ENCODE results near the gene ELF1.
"Not testable (repeated sequence)": the region's sequence is repeated elsewhere in the genome, so short reads cannot be mapped to it uniquely, and the experiment has no call there.

DNA sequence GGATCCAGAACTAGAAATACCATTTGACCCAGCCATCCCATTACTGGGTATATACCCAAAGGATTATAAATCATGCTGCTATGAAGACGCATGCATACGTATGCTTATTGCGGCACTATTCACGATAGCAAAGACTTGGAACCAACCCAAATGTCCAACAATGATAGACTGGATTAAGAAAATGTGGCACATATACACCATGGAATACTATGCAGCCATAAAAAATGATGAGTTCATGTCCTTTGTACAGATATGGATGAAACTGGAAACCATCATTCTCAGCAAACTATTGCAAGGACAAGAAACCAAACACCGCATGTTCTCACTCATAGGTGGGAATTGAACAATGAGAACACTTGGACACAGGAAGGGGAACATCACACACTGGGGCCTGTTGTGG lies 17.4 kb upstream of the ELF1 start:
- TF ChIP-seq, protein P1, sequence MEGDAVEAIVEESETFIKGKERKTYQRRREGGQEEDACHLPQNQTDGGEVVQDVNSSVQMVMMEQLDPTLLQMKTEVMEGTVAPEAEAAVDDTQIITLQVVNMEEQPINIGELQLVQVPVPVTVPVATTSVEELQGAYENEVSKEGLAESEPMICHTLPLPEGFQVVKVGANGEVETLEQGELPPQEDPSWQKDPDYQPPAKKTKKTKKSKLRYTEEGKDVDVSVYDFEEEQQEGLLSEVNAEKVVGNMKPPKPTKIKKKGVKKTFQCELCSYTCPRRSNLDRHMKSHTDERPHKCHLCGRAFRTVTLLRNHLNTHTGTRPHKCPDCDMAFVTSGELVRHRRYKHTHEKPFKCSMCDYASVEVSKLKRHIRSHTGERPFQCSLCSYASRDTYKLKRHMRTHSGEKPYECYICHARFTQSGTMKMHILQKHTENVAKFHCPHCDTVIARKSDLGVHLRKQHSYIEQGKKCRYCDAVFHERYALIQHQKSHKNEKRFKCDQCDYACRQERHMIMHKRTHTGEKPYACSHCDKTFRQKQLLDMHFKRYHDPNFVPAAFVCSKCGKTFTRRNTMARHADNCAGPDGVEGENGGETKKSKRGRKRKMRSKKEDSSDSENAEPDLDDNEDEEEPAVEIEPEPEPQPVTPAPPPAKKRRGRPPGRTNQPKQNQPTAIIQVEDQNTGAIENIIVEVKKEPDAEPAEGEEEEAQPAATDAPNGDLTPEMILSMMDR (IDR thresholded peaks at IDR 0.05) = not testable (repeated sequence)
- not testable (repeated sequence) for TF ChIP-seq POLR2A (IDR thresholded peaks at IDR 0.05)

Measured in esophagus squamous epithelium (tissue), 4 donors.